Stromal cell of bone marrow (primary cell): Measurements from ENCODE around the gene WDFY4.
A peak's percentile ranks its signal among the peaks of the same experiment; 100 is the strongest.

Experiments used
- DNase-seq: peaks from one replicate; pipeline ENCODE4 v3.0.0-alpha.2; 2012; ENCODE audit warnings: low read depth

WDFY4 gene

DNA sequence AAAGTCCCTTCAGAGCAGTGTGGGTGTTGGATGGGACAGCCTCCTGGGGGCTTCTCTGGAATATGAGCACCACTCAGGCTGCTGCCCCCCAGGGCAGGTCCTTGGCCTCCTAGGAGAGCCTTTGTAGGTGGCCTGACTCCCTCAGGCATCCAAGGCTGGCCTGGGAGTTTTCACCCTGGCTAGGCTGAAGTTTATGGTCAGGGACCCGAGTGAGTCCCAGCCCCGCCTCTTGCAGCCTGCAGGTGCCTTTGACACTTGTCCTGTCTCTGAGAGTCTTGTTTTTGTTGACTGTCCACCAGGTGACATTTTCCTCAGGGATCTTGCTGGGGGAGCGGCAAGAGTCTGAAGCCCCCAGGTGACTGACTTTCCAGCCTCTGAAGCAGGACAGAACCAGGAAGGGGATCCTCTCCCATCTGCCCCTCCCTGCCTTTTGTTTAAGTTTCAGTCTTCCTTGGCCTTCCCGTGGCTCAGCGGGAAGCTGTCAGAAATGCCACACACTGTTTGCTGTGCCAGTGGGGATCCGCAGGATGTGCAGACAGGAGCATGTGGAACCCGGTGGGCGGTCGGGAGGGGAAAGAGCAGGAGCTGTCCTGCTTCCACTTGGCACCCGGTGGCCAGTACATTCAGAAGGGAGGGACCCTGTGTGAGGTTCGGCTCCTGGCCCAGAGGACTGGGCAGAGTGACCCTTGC is 195.5 kb downstream of the WDFY4 start:
- no peak for DNase-seq

DNA sequence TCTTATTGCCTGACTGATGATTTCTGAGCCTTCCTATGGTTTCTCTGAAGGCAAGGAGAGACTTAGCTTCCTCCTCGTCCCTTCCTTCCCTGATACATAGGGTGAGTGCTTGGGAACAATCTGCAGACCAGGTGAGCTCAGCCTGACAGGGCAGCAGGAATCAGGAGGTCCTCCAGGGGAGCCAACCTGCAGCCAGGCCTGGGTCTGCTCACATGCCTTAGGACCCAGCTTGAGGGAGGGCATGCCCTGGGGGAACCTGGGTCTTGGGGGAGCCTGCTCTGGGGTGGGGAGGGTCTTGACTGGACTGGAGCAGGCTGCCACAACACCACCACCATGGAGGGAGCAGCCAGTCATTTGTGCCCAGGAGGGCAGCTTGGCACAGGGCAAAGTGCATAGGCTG is 197.3 kb downstream of the WDFY4 start:
- no peak for DNase-seq

DNA sequence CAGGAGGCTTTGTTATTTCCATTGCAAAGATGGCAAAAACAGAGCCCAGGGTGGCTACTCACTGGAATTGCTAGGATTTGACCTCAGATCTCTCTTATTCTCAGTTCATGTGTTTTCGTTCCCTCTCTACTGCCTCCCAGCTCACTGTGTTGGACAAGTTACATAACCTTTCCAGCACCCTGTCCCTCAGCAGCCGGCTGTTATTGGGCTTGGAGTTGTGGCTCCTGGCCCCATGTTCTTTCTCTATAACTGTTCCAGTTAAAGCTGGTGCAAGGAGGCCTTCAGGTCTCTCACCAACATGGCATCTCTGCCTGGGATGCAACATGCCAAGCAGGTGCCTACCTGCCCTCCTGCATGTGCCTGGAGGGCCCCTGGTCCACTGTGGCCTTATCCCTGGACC is 198.2 kb downstream of the WDFY4 start:
- DNase-seq = no peak

DNA sequence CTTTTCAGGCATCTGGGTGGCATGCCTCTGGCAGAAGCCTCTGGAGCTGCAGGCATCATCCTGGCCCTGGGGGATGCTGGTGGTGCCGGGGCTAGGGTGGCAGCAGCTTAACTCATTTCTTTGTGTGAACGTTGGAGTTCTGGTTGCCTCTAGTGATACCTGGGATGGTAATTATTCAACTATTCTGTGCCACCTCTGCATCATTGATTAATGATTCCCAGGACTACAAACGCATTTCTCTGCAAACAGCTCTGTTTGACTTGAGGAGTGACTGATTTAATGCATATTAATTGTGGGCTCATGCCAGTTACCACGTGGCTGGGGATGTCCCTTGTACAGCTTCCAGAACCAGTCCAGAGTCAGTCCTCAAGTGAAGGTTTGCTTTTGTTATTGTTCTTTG is 199.0 kb downstream of the WDFY4 start:
- no peak for DNase-seq

DNA sequence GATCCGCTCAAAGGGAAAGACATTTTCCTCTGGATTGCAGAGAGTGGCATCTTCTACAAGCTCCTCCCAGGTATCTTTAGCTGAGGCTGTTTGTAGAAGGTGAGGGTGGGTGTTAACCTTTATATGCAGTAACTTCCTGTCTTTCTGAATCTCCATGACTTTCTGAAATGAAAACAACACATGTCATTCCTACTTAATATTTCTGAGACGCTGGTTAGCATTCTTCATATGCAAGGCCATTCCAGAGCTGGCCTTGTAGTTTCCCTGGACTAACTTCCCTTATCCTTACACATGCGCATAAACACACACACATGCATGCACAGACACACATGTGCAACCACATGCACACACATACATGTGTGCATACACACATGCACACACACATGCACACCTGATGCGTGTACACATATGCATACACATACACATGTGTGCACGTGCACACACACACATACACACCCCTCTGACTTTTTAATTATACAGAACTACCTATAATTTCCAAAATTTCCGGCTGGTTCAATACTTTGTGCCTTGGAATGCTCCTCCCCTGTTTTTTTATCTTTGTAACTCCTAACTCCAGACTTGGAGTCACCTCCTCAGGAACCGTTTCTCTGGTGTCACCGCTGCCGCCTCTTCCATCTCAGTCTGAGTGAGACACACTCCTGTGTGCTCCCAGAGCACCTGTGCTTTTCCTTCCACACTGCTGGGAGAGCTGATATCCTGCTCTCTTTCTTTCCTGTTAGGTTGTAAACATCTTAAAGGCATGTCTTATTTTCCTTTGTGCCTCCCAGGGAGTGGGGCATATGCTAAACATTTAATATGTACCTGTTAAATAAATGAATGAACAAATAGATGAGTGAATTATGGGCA is 199.7 kb downstream of the WDFY4 start:
- DNase-seq = no peak

DNA sequence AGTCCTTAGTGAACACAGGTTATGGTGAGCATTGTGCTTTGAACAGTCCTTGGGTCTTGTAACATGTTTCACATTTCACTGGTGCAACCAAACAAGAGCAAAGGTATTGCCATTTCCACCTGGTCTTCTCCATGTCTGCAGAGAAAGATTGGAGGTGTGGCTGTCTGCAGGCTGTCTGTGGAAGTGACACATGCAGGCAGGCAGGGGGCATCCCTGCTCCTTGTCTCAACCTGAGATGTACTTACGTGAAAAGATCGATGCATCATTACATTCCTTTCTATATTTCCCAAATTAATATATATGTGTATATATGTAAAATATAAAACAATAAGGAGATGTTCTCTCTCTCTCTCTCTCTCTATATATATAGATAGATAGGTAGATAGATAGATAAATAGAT is 200.7 kb downstream of the WDFY4 start:
- DNase-seq = no peak

DNA sequence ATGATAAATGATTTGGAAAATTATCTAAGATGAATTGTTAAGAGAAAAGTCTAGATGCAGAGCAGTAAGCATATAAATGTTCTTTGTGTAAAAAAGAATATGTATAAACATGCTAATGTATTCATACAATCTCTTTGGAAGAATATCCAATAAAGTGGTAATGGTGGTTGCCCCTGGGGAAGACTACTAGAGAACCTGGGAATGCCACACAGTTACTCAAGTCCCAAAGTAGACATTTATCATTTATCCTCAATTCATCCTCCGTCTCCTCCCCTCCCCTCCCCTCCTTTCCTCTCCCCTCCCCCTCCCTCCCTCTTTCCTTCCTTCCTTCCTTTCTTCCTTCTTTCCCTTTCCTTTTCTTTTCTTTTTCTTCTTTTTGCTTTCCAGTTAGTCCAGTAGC is 203.3 kb downstream of the WDFY4 start:
- DNase-seq = no peak

DNA sequence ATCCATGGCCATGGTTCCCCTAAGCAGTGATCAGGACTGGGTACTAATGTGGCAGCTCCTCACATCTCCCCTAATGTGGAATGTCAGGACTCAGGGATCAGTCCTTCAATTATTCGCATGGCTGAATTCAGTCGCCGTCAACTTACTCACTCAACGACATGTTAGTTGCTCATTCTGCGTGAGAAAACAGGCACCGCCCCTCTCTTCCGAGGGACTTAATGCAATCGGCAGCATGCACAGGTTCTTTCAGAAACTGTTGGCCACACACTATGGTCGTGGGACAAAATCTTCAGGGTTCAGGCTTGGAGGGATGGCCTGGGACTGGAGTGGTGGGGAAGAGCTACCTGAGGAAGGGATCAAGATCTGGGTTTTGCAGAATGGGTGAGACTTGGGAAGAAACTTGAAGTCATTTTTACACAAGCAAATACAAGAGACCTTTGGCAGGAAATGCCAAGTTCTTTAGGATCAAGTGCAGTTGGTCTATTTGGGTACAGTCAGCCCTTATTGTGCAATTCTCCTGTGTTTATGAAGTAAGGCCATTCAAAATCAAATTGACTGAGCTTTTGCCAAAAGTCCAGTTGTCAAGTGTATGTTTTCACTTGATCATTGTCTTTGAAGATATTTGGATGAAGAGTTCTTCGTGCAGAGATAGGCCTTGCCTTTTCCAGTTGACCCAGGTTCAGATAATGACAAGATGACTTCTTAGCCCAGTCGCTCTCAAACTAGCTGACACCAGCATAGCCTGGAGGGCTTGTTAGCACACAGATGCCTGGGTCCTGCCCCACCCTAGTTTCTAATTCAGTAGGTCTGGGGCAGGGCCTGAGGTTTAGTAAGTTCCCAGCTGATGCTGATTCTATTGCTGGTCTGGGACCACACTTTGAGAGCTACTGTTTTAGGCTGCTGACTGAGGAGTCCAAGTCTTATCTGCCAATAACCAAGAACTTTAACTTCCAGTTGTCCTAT is 206.5 kb downstream of the WDFY4 start:
- DNase-seq = peak; percentile 2

DNA sequence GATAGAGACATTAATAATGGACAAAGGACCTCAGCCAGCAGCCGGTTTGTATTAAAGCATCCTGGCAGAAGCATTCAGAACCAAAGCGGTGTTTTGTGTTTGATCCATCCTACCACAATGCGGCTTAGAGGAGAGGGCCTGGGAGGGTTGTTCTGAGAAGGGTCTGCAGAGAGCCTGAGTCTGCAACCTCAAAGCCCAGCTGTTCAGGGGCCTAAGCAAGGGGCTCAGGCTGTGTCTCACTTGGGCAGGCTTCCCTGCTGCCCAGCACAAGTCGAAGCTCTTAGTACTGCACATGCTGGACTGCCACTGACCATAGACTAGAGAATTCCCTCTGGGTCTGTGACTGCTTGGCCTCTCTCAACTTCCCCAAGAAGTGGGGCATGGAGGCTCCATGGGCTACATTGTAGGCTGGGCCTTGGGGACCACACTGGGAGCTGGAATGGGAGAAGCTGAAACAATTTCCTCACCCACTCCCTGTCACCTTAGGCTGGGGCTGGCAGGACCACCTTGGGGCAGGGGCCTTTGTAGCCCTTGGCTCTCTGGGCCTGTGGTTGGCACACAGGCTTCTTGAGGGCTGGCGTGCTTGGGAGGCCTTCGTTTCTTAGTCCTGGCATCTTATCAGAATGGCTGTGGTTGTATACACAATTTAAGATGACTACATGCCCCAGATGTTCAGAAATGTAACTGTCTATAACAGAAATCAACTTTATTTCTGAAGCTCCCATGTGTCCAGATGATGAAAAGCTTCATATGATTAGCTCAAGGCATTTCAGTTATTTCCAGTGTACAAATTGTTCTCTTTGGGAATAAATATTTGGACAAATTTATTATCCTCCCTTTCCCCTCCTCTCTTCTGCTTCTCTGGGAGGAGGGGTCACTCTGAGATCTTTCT is 210.5 kb downstream of the WDFY4 start:
- DNase-seq = no peak

DNA sequence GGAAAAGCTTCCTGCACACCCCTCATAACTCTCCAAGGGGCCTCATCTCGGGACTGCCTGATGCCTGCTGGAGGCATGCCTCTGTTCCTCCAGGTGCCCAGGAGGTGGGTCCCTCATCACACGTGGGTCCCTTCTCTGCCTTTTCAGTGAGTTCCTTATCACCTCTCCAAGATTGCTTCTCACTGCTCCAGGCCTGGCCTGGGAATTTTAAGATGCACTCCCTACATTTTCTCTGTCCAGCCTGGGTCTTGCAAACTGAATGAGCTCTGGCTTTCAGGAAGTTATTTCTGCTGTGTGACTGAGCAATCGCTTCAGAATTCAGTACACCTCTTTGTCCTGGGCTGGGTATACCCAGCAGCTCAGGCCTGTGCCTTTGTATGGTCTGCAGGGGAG is 211.1 kb downstream of the WDFY4 start:
- DNase-seq = no peak

DNA sequence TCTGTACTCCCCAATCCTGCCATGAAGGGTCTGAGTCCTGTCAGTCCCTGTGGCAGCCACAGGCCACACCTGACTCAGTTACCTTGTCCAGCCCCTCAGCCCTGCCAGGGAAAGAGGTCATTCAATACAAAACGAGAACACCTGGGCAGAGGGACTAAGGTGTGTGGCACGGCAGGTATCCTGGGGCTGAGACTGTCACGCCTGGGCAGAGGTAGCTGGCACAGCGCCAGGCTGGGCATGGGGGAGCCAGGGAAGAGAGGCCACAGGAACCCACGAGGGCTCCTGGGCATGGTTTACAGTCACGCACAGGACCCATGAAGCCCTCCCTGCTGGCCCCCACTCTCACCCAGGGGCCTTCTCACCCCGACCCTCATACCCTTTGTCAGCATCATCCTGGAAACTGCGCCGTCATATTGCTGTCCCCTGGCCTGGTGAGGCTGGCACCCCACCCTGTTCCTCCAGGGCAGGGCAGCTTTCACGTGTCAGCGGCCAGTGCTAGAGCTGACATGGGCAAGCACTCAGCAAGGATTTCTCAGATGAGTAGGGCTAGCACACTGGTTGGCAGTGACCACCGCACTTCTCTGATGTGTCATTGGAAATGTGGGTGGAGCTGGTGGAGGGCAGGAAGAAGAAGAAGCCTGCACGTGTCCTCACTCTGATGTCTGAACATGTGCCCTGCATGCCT is 212.2 kb downstream of the WDFY4 start:
- no peak for DNase-seq

DNA sequence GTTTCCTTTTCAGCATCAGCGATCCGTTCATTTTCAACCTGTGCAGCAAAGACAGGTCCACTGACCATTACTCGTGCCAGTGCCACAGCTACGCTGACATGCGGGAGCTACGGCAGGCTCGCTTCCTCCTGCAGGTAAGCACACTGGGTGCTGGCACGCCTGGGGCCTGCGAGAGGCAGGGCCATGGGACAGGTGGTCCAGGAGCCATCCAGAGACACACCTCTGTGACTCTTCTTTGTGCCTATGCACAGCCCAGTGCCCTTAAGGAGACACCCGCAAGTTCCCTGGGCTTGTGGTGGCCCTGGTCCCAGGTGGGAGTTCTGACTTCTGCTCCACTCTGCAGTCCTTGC is 212.7 kb downstream of the WDFY4 start:
- DNase-seq = no peak

DNA sequence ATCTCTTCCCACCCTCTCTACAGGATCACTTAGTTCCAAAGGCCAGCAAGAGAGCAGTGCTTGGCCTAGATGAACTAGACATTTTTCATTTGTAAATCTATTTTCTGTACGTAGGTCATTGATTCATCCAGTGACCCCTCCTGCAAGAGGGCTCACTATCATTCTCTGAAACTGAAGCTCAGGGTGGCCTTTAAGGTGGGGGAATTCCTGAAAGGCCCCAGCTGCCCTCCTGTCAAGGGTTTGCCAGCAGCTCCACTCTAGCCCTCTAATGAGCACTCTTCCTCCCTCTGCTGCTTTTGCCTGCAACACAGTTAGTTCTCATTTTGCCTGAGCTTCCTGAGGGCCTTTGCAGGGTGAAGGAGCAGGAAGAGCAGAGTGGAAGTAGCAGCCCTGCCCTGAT is 213.8 kb downstream of the WDFY4 start:
- no peak for DNase-seq

DNA sequence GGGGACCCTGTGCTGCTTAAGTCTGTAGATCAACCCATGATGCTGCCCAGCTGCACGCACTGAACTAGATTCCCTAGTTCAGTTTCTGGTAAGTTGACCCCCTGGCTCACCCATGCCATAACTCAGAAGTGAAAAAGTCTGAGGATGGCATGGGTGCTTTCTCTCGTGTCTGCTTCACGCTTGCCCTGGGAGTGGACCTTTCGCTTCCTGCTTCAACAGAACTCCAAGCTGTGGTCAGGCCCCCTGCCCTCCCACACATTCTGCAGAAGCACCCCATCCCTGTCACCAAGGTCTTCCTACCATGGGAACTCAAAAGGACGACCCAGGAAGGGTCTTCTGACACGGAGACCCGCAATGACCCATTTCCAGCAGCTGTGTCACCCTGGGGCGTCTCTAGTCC is 215.1 kb downstream of the WDFY4 start:
- DNase-seq = no peak

DNA sequence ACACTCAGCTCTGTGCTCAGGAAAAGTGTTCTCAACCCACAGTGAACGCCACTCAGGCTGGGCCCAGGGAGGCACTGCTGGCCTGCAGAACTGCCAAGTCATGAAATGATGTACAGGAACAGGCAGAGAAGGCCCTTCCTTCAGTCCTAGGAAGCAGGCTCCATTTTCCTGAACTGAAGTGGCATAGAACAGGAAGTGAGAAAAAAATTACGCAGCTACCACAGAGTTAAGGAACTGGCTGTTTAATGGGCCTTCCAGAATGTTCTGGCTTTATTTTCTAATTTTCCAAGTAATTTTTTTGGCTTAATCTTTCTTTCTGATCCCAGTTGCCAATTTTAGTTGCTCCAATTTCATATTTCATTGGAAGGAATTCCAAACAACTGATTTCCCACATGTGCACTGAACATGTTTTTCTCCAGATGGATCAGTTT is 215.7 kb downstream of the WDFY4 start:
- DNase-seq = no peak

DNA sequence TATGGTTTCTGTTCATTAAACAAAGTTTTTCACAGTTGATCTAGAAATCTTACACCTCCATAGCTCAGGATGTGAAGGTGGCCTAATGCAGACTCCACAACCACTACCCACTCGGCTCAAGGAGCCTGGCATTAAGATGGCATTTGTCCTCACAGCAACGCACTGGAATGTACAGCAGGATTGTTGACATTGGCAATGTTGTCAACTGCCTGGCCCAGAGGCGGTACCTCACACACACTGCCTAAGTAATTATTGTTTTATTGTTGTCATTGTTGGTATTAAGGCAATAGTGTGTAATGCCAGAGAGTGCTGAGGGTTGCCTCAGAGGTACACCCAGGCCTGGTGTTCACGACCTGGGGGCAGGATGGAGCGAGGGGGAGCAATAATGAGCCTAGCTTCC is 216.6 kb downstream of the WDFY4 start:
- no peak for DNase-seq

DNA sequence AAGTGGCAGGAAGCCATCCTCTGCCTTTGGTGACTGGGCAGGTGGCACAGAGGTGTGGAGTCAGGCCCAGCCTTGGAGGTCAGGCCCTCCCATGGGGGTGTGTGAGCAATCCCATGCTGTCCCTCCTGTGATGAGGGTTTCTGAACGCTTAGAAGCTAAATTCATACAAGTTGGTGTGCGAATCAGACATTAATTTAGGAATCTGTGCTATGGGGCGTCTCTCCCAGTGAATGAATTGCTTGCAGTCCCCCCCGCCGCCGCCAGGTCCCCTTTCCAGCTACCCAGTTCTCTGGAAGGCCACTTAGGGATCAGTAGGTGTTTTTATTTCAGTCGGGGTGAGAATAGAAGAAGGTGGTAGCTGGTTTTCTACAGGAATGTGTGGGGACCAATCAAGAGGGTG is 217.4 kb downstream of the WDFY4 start:
- no peak for DNase-seq

DNA sequence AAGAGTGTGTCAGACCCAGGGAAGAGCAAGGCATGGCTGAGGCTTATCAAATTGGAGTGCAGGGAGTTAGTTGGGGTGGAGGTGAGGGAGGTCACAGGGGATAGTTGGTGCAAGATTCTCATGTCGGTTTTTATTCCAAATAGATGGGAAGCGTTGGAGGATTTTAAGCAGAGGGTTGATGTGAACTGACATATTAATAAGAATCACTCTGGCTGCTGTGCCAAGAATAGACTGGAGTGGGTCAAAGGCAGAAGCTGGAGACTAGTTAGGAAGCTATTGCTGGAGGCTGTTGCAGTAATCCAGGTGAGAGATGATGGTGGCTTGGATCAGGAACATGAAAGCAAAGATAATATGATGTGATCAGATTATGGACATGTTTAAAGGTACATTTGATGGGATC is 218.5 kb downstream of the WDFY4 start:
- DNase-seq = no peak

DNA sequence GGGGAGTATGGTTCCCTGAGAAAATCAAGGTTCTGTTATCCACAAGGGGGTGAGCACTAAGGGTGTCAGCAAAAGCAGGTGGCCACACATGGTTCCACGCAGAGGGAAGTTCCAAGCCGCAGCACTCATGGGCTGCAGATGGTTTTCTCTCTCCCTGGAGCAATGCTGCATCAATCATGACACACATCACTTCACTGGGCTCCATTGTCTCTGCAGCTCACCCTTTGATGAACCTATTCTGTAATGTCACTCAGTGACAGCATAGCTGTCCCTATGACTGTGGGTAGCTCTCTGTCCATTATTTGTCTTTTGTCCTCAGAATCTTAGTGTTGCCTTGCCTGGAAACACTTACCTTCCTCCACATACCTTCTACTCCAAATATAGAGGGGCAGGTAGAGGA is 220.2 kb downstream of the WDFY4 start:
- no peak for DNase-seq

DNA sequence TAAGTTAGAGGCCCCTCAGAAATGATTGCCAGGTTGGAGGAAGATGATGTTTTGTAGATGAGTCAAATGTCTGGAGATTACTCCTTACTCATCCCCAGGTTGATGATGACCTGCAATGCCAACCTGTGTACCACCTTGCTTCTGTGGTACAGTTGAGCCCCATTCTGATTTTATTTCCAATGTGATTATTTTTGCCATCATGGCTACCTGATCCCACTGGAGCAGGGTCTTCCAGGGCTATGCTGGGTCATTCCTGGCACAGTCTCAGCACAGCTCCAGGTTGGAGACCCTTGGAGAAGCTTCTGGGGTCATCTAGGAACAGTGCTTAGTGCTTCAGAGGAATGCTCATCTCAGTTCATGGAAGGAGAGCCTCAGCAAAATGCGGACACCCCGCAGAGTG is 220.6 kb downstream of the WDFY4 start:
- no peak for DNase-seq

DNA sequence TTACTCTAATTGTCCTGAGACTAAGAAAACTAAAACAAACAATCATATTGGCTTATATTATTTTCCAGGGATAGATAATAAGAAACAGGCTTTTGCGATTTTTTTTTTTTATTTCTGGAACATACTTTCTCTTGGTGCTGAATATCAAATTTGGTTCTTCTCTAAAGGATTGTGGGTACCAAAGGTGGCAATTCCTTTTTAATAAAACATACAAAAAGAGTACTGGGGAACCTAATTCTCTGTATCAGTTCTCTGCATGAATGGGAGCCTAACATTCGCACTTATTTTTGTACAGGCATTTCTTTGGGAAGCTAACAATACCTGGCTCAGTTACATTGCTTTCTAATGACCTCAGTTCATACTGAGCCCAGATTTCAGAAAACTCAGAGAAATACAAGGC is 222.2 kb downstream of the WDFY4 start:
- no peak for DNase-seq
